LNCaP clone FGC (cell line): ENCODE results near the gene OSBPL5.

ENCODE experiments used
- DNase-seq: peaks from one replicate; pipeline ENCODE4 v3.0.0-alpha.2; 2011; ENCODE audit warnings: low read depth
- H3K4me3 ChIP-seq: 2 replicates; pipeline ENCODE4 v1.5.1; 2011; ENCODE audit warnings: mild to moderate bottlenecking, low read depth, low read length, control low read depth
- TF ChIP-seq, protein P1 (sequence below): IDR thresholded peaks from 2 replicates; pipeline ENCODE4 v1.5.1; 2012; ENCODE audit warnings: mild to moderate bottlenecking; ENCODE audit not compliant: control insufficient read depth, insufficient read depth; ENCODE audit errors: extremely low read depth

OSBPL5 gene

DNA sequence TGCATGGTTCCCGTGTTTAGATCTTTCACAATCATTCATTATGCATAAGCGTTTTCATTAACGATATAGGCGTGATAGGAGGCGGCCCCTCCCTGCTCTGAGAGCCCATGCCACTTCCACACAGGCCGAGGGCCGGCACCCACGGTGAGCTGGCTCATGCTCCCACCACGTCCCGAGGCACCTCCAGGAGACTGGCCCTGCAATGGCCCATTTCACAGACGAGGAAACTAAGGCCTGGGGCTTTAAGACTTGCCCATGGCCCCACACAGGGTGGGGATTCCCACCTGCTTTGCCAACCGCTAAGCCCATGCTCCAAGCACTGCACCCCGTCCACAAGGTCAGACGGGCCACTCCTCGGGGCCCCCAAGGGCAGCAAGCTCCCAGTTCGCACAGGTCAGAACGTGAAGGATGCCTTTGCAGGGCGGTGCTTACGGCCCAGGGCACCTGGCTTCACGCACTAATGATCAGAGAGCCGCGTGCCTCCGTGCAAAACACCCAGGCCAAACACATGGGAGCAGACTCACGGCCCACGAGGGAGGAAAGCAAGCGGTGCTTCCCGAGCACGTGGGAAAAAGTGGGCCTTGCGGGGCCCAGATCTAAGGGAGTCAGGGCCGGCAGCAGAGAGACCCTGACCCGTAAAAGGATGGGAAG, 8.3 kb downstream of the OSBPL5 start:
- DNase-seq: no peak
- TF ChIP-seq, protein P1, sequence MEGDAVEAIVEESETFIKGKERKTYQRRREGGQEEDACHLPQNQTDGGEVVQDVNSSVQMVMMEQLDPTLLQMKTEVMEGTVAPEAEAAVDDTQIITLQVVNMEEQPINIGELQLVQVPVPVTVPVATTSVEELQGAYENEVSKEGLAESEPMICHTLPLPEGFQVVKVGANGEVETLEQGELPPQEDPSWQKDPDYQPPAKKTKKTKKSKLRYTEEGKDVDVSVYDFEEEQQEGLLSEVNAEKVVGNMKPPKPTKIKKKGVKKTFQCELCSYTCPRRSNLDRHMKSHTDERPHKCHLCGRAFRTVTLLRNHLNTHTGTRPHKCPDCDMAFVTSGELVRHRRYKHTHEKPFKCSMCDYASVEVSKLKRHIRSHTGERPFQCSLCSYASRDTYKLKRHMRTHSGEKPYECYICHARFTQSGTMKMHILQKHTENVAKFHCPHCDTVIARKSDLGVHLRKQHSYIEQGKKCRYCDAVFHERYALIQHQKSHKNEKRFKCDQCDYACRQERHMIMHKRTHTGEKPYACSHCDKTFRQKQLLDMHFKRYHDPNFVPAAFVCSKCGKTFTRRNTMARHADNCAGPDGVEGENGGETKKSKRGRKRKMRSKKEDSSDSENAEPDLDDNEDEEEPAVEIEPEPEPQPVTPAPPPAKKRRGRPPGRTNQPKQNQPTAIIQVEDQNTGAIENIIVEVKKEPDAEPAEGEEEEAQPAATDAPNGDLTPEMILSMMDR: no peak

DNA sequence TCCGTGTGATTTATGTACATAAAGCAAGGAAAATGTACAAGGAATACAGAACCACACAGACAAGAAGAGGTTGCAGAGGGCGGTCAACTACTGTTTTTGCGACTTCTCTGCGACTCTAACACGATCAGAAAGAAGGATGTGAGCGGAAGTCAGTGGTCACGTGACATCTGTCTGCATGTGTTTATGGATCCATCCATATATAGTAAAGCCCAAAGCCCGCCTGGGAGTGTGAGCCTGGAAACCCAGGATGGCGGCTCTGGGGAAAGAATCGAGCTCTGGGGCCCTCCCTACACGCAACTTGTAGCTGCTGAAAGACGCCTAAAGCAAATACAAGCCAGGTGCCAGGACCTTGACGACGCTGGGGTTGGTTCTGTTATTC, 8.8 kb downstream of the OSBPL5 start:
- no peak overlapping the region for H3K4me3 ChIP-seq
- TF ChIP-seq, protein P1: no peak
- DNase-seq: no peak

More for the DNA sequence above, 8.3 kb downstream of the OSBPL5 start:
- no peak overlapping the region for H3K4me3 ChIP-seq

DNA sequence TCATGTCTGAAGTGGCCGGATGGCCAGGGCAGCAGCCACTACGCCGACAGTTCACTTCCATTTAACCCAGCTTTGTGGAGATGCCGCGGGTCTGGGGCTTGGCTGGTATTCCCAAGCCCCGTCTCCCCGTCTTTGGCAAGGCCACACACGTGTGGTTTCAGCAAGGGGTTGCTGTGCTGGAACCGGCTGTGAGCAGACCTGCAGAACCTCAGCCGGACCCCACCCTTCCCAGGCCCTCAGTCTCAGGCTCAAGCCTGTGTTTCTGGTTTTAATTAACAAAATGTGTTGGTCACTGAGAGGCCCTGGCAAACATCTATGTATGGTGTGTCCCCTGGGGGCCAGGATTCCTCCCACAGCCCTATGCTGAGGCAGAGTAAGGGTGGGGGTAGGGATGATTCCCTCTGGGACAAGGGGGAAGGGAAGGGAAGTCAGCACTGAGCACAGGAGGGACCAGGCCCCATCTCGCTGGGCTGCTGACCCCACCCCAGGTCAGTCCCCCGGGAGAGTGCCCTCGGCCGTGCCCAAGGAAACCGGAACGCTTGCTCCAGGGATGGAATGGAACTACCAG, 9.3 kb downstream of the OSBPL5 start:
- H3K4me3 ChIP-seq: no peak overlapping the region
- DNase-seq: no peak
- TF ChIP-seq, protein P1: no peak

DNA sequence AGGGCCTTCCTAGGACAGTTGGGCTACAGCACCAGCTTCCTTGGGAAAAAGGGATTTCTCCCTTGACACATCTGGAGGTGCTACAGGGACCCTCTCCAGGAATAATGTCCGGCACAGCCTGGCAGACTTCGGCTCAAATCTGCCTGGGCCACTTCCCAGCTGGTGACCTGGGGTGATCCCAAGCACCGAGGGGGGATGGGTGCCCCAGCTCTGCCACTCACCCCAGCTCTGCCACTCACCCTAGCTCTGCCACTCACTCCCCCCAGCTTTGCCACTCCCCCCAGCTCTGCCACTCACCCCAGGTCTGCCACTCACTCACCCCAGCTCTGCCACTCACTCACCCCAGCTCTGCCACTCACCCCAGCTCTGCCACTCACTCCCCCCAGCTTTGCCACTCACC, 9.9 kb downstream of the OSBPL5 start:
- no peak for DNase-seq
- TF ChIP-seq, protein P1: no peak
- H3K4me3 ChIP-seq: no peak overlapping the region

DNA sequence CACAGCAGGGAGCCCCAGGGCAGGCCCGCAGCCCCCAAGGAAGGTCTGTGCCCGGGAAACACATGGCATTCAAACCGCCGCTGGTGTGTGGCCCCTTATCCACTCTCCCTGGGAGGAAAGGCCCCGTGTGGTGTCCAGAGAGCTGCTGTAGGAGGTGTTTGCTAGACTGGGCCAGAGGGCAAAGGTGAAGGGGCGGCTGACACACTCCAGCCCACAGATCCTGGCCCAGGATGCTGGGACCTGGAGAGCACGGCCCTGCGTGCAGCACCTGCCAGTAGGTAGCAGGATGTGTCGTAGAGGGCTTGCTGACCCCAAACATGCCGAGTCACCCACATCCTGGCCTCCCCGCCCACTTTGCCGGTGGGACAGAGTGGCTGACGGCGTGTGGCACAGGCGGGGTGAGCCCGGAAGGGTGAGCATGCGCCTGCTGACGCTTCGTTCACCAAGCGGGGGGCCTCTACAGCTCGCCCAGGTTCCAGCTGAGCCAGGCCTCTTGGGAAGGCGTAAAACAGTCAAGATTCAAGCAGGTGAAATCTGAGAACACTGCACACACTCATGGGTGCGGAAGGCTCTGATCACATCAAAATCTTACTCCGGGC, 11.0 kb downstream of the OSBPL5 start:
- no peak for DNase-seq
- TF ChIP-seq, protein P1: no peak
- no peak overlapping the region for H3K4me3 ChIP-seq

DNA sequence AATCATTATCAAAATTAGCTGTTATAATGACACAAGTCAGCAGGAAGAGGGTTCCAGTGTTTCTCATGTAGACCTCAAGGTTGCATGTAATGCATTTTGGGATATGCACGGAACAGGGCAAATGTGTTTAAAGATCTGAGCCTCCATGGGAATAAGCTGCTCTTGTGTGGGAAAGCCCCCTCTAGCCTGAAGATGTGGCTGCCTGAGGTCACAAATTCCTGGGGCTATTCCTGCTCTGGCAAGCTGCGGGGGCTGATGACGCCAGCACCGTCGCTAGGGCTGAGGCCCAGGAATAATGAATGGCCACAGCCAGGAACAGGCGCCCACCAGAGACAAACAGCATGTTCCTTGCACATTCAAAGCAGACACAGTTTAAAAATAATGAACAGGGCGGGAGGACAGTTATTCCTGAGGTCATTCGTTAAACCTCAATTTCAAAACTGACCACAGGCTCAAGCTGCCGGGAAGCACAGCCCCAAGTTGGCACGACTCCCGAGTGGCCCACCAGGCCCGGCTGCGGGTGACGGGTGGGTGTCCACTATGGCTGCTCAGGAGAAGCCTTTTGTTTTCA, 11.7 kb downstream of the OSBPL5 start:
- TF ChIP-seq, protein P1: no peak
- no peak for DNase-seq
- H3K4me3 ChIP-seq: no peak overlapping the region
